ENCODE results near the gene NOC4L.

Gene NOC4L

GRCh38 chr12:132178316-132178715, 34.1 kb downstream of the NOC4L start:
- no peaks in the 10 kb centered on the region for H3K79me2 ChIP-seq (ENCODE audit: insufficient read depth, low read length)
- no peak overlapping the region for H3K4me2 ChIP-seq (ENCODE audit: low read depth, low read length, poor library complexity, severe bottlenecking)
- no peak overlapping the region for H3K4me3 ChIP-seq (ENCODE audit: insufficient read depth, low read length, poor library complexity, severe bottlenecking)
- H3F3A ChIP-seq (ENCODE audit: insufficient read depth): no peaks in the 10 kb centered on the region
- no peak for TF ChIP-seq EZH2phosphoT487 (conservative IDR thresholded peaks at IDR 0.05; ENCODE audit: low read length)
- no peak for TF ChIP-seq CTCF (IDR thresholded peaks at IDR 0.05; ENCODE audit: insufficient read depth, low read length, poor library complexity, severe bottlenecking)
- no peaks in the 10 kb centered on the region for H3K9me2 ChIP-seq (replicated peaks; ENCODE audit: insufficient read depth, low read length)
- no peak overlapping the region for H3K27ac ChIP-seq (ENCODE audit: low read depth, low read length)
- H2AFZ ChIP-seq (ENCODE audit: low read depth, low read length, severe bottlenecking): no peak overlapping the region
- no peaks in the 10 kb centered on the region for H3K36me3 ChIP-seq (ENCODE audit: low read length)
- no peak overlapping the region for H3K9ac ChIP-seq (ENCODE audit: low read length)
- H3K27me3 ChIP-seq (ENCODE audit: low read length): no peaks in the 10 kb centered on the region
- H4K20me1 ChIP-seq (ENCODE audit: low read depth, low read length): no peaks in the 10 kb centered on the region
- H3K9me3 ChIP-seq (ENCODE audit: insufficient read depth, low read length): no peaks in the 10 kb centered on the region

- Histone ChIP-seq H3K36me3 (ENCODE audit: low read length) (no peaks in the 10 kb centered on the region), H3K9ac (ENCODE audit: low read length) (no peak overlapping the region), H3F3A (ENCODE audit: insufficient read depth) (no peaks in the 10 kb centered on the region), H3K27me3 (ENCODE audit: low read length) (no peaks in the 10 kb centered on the region), H3K4me2 (ENCODE audit: low read depth, low read length, poor library complexity, severe bottlenecking) (no peak overlapping the region), H3K4me3 (ENCODE audit: insufficient read depth, low read length, poor library complexity, severe bottlenecking) (no peak overlapping the region), H4K20me1 (ENCODE audit: low read depth, low read length) (no peaks in the 10 kb centered on the region), H3K9me2 (replicated peaks; ENCODE audit: insufficient read depth, low read length) (no peaks in the 10 kb centered on the region), H3K79me2 (ENCODE audit: insufficient read depth, low read length) (no peaks in the 10 kb centered on the region), H3K27ac (ENCODE audit: low read depth, low read length) (no peak overlapping the region), H2AFZ (ENCODE audit: low read depth, low read length, severe bottlenecking) (no peak overlapping the region), H3K9me3 (ENCODE audit: insufficient read depth, low read length) (no peaks in the 10 kb centered on the region)
- TF ChIP-seq CTCF (IDR thresholded peaks at IDR 0.05; ENCODE audit: insufficient read depth, low read length, poor library complexity, severe bottlenecking) (no peak), EZH2phosphoT487 (conservative IDR thresholded peaks at IDR 0.05; ENCODE audit: low read length) (no peak)
Observed at GRCh38 chr12:132178801-132179401, 34.6 kb downstream of the NOC4L start.

- H3K9me3 ChIP-seq (ENCODE audit: insufficient read depth, low read length): no peaks in the 10 kb centered on the region
- no peaks in the 10 kb centered on the region for H3K36me3 ChIP-seq (ENCODE audit: low read length)
- TF ChIP-seq CTCF (IDR thresholded peaks at IDR 0.05; ENCODE audit: insufficient read depth, low read length, poor library complexity, severe bottlenecking) (no peak), EZH2phosphoT487 (conservative IDR thresholded peaks at IDR 0.05; ENCODE audit: low read length) (no peak)
- H3K4me2 ChIP-seq (ENCODE audit: low read depth, low read length, poor library complexity, severe bottlenecking): no peak overlapping the region
- H2AFZ ChIP-seq (ENCODE audit: low read depth, low read length, severe bottlenecking): no peak overlapping the region
- no peaks in the 10 kb centered on the region for H3K27me3 ChIP-seq (ENCODE audit: low read length)
- no peaks in the 10 kb centered on the region for H3K79me2 ChIP-seq (ENCODE audit: insufficient read depth, low read length)
- H3F3A ChIP-seq (ENCODE audit: insufficient read depth): no peaks in the 10 kb centered on the region
- no peaks in the 10 kb centered on the region for H4K20me1 ChIP-seq (ENCODE audit: low read depth, low read length)
- no peak overlapping the region for H3K27ac ChIP-seq (ENCODE audit: low read depth, low read length)
- H3K9me2 ChIP-seq (replicated peaks; ENCODE audit: insufficient read depth, low read length): no peaks in the 10 kb centered on the region
- H3K9ac ChIP-seq (ENCODE audit: low read length): no peak overlapping the region
- H3K4me3 ChIP-seq (ENCODE audit: insufficient read depth, low read length, poor library complexity, severe bottlenecking): no peak overlapping the region
Observed at GRCh38 chr12:132179431-132180362, 35.4 kb downstream of the NOC4L start.

All from SU-DHL-6 (cell line).